ENCODE results near the gene MPEG1.

DNA sequence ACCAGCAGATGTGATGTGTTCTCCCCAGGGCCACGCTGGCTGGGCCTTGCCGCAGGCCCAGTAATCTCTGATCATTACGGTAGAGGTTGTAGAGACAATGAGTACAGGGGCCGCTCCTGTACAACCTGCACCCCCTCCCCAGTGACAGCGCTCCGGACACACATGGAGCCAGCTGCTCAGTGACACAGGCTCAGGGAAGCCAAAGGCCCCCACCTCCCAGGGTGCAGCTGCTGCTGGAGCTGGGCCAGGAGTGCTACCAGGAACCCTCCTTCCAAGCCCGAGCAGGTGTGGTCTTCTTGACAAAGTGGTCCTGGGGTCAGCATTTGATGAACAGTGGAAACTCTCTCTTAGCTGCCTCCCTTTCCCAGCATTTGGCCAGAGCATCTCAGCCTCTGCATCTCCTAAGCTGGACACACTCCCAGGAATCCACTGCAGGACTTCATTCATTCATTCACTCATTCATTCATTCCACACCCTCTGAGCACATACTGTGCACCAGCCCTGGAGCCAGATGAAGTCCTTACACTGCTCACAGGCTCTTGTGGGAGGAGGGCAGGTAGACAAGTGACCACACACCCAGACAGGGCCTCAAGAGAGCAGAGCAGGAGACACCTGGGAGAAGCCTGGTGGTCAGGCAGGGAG, 49.6 kb upstream of the MPEG1 start:
- TF ChIP-seq CTCF (conservative IDR thresholded peaks at IDR 0.05 in 1 of 2, IDR thresholded peaks at IDR 0.05 in 1 of 2; ENCODE audit: low read depth in 1 of 2, low read length in 2 of 2): no peak
- TF ChIP-seq EZH2 (IDR thresholded peaks at IDR 0.05; ENCODE audit: low read length, missing control alignments): no peak

Data from fibroblast of lung (primary cell).